Natural killer cell (primary cell): ENCODE data around the gene SLC39A11. TPM values are rescaled to one million over a fixed set of nuclear protein-coding genes. Genes with fewer than 3 reads are reported as not detected.

Experiments
- ATAC-seq, 3 donors: fragments of 150-1000 bp in 2 of 3; fragments of 200-7000 bp in 1 of 3; cut with Tn5 transposase; 1 replicate in 1 of 3; 2 replicates in 2 of 3; pipeline ENCODE4 v1.10.0; 2021; ENCODE audit warnings: mild to moderate bottlenecking in 2 of 3, moderate library complexity in 2 of 3
- DNase-seq, 2 donors: peaks; one replicate each; pipeline versions ENCODE4 v3.0.0 to v3.0.0-alpha.2; 2013 to 2021; ENCODE audit warnings: mixed read lengths in 1 of 2
- H3K27ac ChIP-seq: one replicate; pipeline ENCODE4 v1.5.1; 2013; ENCODE audit warnings: mild to moderate bottlenecking, low read length
- H3K27me3 ChIP-seq: one replicate; pipeline ENCODE4 v1.6.1; 2013; ENCODE audit warnings: low read length; ENCODE audit not compliant: control insufficient read depth, insufficient read depth
- H3K36me3 ChIP-seq: one replicate; pipeline ENCODE4 v1.6.1; 2013; ENCODE audit warnings: low read length; ENCODE audit not compliant: control insufficient read depth, insufficient read depth
- H3K4me1 ChIP-seq: one replicate; pipeline ENCODE4 v1.6.1; 2013; ENCODE audit warnings: low read length; ENCODE audit not compliant: control insufficient read depth, insufficient read depth
- H3K4me3 ChIP-seq: one replicate; pipeline ENCODE4 v1.5.1; 2013; ENCODE audit warnings: low read length
- H3K9me3 ChIP-seq: one replicate; pipeline ENCODE4 v1.6.1; 2013; ENCODE audit warnings: low read length; ENCODE audit not compliant: control insufficient read depth, insufficient read depth
- H3K27ac Mint-ChIP-seq, 2 donors: one replicate each; pipeline ENCODE4 v1.8.0; 2022; ENCODE audit warnings: mild to moderate bottlenecking in 2 of 2, mixed read lengths in 2 of 2, moderate library complexity in 1 of 2
- H3K27me3 Mint-ChIP-seq, 2 donors: one replicate each; pipeline ENCODE4 v1.8.0; 2022; ENCODE audit warnings: low read depth in 2 of 2, mixed read lengths in 2 of 2
- H3K36me3 Mint-ChIP-seq: one replicate; pipeline ENCODE4 v1.8.0; 2022; ENCODE audit warnings: mixed read lengths
- H3K4me1 Mint-ChIP-seq, 2 donors: one replicate each; pipeline ENCODE4 v1.8.0; 2022; ENCODE audit warnings: mixed read lengths in 2 of 2
- H3K4me3 Mint-ChIP-seq: one replicate; pipeline ENCODE4 v1.8.0; 2022; ENCODE audit warnings: mild to moderate bottlenecking, moderate library complexity, mixed read lengths
- H3K9me3 Mint-ChIP-seq, 2 donors: one replicate each; pipeline ENCODE4 v1.8.0; 2022; ENCODE audit warnings: mixed read lengths in 2 of 2
- CTCF ChIP-seq: fragments of 200-600 bp; IDR thresholded peaks from one replicate; pipeline ENCODE4 v1.8.0; 2022; ENCODE audit warnings: antibody characterized with exemption
- WGBS: methylation state at CpG from one replicate; pipeline ENCODE4 v1.1.7; 2013; ENCODE audit warnings: missing lambda C conversion rate; ENCODE audit not compliant: insufficient coverage; 5-methylcytosine and 5-hydroxymethylcytosine counted together
- intact Hi-C: fragments of 100-400 bp; cut with micrococcal nuclease; formaldehyde crosslinking; loops from one replicate; pipeline ENCODE4 v1.14.2; 2022
- total RNA-seq, 4 donors: library from RNA; stranded (reverse); fragments of 120-200 nt in 1 of 4; gene quantifications; one replicate each; pipeline versions ENCODE4 v1.2.3 to v1.2.4, GENCODE V29; 2013 to 2022

SLC39A11 gene
- total RNA-seq, 3 donors from 2014 or later (not counting 1 experiment from before 2014, with no cell fraction given) = 32.6 to 44.9 (median 39.4) TPM

- intact Hi-C loops = no loop called here
- Mint-ChIP-seq H3K4me1 (no peaks in the 10 kb centered on the region), H3K36me3 (no peaks in the 10 kb centered on the region), H3K27ac (no peak overlapping the region), H3K27me3 (no peaks in the 10 kb centered on the region), H3K4me3 (no peak overlapping the region), H3K9me3 (no peaks in the 10 kb centered on the region)
- no peaks in the 10 kb centered on the region for H3K4me1 ChIP-seq
- no peaks in the 10 kb centered on the region for H3K27me3 ChIP-seq
- WGBS = 93% methylated on average over 5 of the region's 5 CpGs
- DNase-seq (no peak), ATAC-seq (no peak)
- no peaks in the 10 kb centered on the region for H3K36me3 ChIP-seq
- no peak overlapping the region for H3K4me3 ChIP-seq
- H3K9me3 ChIP-seq = no peaks in the 10 kb centered on the region
- no peak for TF ChIP-seq CTCF
- H3K27ac ChIP-seq = no peak overlapping the region
Observed at GRCh38 chr17:72658675-72659074, 433.8 kb downstream of the SLC39A11 start.

GRCh38 chr17:72657467-72658317 lies 434.8 kb downstream of the SLC39A11 start:
- DNase-seq (no peak), ATAC-seq (no peak)
- WGBS = 92% methylated on average over 9 of the region's 9 CpGs
- Histone ChIP-seq H3K4me1 (no peaks in the 10 kb centered on the region), H3K4me3 (no peak overlapping the region), H3K27ac (no peak overlapping the region), H3K27me3 (no peaks in the 10 kb centered on the region), H3K9me3 (no peaks in the 10 kb centered on the region), H3K36me3 (no peaks in the 10 kb centered on the region)
- intact Hi-C loops = no loop called here
- no peaks in the 10 kb centered on the region for H3K4me1 Mint-ChIP-seq
- no peak for TF ChIP-seq CTCF
- H3K27me3 Mint-ChIP-seq = no peaks in the 10 kb centered on the region
- H3K27ac Mint-ChIP-seq = no peak overlapping the region
- H3K4me3 Mint-ChIP-seq = no peak overlapping the region
- no peaks in the 10 kb centered on the region for H3K9me3 Mint-ChIP-seq
- H3K36me3 Mint-ChIP-seq = no peaks in the 10 kb centered on the region

- H3K4me1 Mint-ChIP-seq = no peaks in the 10 kb centered on the region
- Histone ChIP-seq H3K4me1 (no peaks in the 10 kb centered on the region), H3K36me3 (no peaks in the 10 kb centered on the region), H3K9me3 (no peaks in the 10 kb centered on the region), H3K4me3 (no peak overlapping the region), H3K27ac (no peak overlapping the region), H3K27me3 (no peaks in the 10 kb centered on the region)
- no peak for ATAC-seq
- H3K27ac Mint-ChIP-seq = peak overlapping the region in 1 of 2 donors; percentile 54
- H3K36me3 Mint-ChIP-seq = no peaks in the 10 kb centered on the region
- TF ChIP-seq CTCF = no peak
- no peak overlapping the region for H3K4me3 Mint-ChIP-seq
- WGBS = 95% methylated on average over 12 of the region's 14 CpGs
- no peak for DNase-seq
- H3K9me3 Mint-ChIP-seq = no peaks in the 10 kb centered on the region
- H3K27me3 Mint-ChIP-seq = no peaks in the 10 kb centered on the region
- intact Hi-C loops = no loop called here
Observed at GRCh38 chr17:72656130-72656763, 436.2 kb downstream of the SLC39A11 start.
